ENCODE results near the gene SPRYD3. TPM values are rescaled to one million over a fixed set of nuclear protein-coding genes. Genes with fewer than 3 reads are reported as not detected.

The SPRYD3 gene
- total and polyA plus RNA-seq, 10 donors, result 10.8 to 44.5 (median 34.4) TPM

DNA sequence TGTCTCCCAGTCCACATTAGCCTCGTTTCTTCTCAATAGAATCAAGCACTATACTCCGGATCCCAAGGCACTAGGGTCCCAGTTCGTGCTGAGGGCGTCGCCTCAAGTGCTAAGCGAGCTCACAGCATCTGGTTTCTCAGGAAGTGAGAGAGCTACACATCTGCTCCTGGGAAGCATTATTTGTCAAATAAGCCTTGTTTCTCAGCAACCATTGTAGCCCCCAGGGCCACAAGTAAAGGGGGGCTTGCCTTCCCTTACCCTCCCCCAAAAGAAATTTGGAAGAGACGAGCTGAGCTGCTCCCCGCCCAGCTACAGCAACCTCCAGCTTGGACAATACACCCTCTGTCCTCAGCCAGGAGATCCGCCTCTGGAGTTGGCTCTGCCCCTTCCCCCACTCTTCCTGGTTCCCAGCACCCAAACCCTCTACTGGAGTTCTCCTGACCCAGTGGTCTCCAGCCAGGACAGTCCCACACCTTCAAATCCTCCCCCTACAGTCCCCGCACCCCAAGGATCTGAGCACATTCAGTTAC, 35.1 kb downstream of the SPRYD3 start:
- peaks cover 5 to 63% (median 41%) of the 10 kb centered on the region in 6 donors for H3K4me1 ChIP-seq
- TF ChIP-seq, protein P1, sequence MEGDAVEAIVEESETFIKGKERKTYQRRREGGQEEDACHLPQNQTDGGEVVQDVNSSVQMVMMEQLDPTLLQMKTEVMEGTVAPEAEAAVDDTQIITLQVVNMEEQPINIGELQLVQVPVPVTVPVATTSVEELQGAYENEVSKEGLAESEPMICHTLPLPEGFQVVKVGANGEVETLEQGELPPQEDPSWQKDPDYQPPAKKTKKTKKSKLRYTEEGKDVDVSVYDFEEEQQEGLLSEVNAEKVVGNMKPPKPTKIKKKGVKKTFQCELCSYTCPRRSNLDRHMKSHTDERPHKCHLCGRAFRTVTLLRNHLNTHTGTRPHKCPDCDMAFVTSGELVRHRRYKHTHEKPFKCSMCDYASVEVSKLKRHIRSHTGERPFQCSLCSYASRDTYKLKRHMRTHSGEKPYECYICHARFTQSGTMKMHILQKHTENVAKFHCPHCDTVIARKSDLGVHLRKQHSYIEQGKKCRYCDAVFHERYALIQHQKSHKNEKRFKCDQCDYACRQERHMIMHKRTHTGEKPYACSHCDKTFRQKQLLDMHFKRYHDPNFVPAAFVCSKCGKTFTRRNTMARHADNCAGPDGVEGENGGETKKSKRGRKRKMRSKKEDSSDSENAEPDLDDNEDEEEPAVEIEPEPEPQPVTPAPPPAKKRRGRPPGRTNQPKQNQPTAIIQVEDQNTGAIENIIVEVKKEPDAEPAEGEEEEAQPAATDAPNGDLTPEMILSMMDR (IDR thresholded peaks at IDR 0.05 in 8 of 11, conservative IDR thresholded peaks at IDR 0.05 in 3 of 11), result no peak
- no peak for TF ChIP-seq POLR2A (IDR thresholded peaks at IDR 0.05)
- TF ChIP-seq POLR2AphosphoS5 (IDR thresholded peaks at IDR 0.05), result no peak

DNA sequence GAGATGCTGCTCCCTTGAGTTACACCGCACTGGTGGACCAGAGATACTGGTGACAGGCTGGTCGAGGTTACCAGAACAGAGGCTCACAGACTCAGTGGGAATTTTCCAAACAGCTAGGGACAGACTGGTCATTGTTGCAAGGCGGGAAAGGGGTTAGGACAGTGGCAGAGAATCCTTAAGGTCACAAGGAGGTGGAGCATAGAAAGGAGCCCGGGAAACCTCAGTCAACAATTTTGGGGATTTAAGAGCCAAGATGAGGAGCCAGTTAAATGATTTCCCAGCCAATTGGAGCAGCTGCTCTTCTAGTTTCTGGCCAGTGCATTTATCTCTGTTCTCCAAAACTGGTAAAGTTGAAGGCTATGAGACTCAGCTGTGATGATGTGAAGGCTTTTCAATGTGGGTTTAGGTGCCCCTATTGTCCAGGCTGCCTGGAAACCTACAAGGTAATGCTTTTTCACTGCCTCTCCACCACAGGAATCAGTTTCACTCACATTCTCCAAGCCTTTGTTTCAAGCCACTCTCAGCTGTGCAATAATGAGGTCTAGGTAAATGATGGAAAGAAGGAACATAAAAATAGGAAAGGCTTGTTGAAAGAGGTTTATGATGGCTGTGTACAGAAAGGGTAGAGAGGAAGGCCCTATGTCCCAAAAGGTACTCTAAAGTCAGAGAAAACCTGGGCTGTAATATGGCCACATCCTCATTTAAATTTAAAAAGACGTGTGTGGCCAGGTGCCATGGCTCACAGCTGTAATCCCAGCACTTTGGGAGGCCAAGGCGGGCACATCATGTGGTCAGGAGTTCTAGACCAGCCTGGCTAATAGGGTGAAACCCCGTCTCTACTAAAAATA, 36.4 kb downstream of the SPRYD3 start:
- DNase-seq, result no peak
- Histone ChIP-seq H3K4me3 (no peak overlapping the region), H3K4me1 (peaks cover 12 to 63% (median 42%) of the 10 kb centered on the region in 6 donors), H3K27me3 (replicated peaks in 1 of 7) (peaks cover 0 to 9% (median 0%) of the 10 kb centered on the region in 7 donors), H3K36me3 (peaks cover 0 to 50% (median 26%) of the 10 kb centered on the region in 6 donors), H3K27ac (peak overlapping the region in 1 of 8 donors; percentile 93), H3K9me3 (no peaks in the 10 kb centered on the region)
- WGBS, 5 donors, result 79 to 89% (median 84%) methylated on average over 7 of the region's 7 CpGs
- intact Hi-C loops (cut with DNase I; ENCODE audit: low total_unique reads), result no loop called here
- no peak for TF ChIP-seq POLR2AphosphoS5 (IDR thresholded peaks at IDR 0.05)

More for the DNA sequence above, 35.1 kb downstream of the SPRYD3 start:
- intact Hi-C loops (cut with DNase I; ENCODE audit: low total_unique reads), result no loop called here
- Histone ChIP-seq H3K36me3 (peaks cover 0 to 37% (median 16%) of the 10 kb centered on the region in 6 donors), H3K4me3 (no peak overlapping the region), H3K9me3 (no peaks in the 10 kb centered on the region), H3K27me3 (replicated peaks in 1 of 7) (peaks cover 0 to 9% (median 0%) of the 10 kb centered on the region in 7 donors), H3K27ac (peak overlapping the region in 6 of 8 donors; percentile 15 to 93 (median 88))
- DNase-seq, result no peak
- WGBS, 5 donors, result 60 to 78% (median 70%) methylated on average over 10 of the region's 10 CpGs

DNA sequence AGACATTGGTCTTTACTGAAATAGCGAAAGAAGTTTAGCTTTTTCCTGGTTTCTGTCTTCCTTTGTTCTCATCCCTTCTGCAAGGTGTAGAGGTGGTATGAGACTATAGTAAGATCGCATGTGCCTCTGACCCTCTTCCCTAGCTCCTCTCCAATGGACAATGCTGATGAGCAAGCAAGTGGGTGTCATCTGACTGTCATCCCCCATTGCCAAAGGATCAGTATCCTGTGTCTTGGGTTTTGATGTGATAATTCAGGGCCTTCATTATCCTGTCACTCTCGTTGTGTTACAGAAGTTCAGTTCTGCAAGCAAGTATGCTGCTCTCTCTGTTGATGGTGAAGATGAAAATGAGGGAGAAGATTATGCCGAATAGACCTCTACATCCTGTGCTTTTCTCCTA, 39.3 kb downstream of the SPRYD3 start:
- Histone ChIP-seq H3K27ac (peak overlapping the region in 4 of 8 donors; percentile 72 to 83 (median 77)), H3K36me3 (peaks cover 9 to 80% (median 55%) of the 10 kb centered on the region in 6 donors), H3K27me3 (replicated peaks in 1 of 7) (no peaks in the 10 kb centered on the region), H3K4me3 (no peak overlapping the region), H3K9me3 (no peaks in the 10 kb centered on the region), H3K4me1 (peaks cover 9 to 44% (median 28%) of the 10 kb centered on the region in 6 donors)
- TF ChIP-seq POLR2A (IDR thresholded peaks at IDR 0.05), result no peak
- TF ChIP-seq, protein P1 (IDR thresholded peaks at IDR 0.05 in 8 of 11, conservative IDR thresholded peaks at IDR 0.05 in 3 of 11), result no peak
- peak in 1 of 3 donors; percentile 11 for TF ChIP-seq POLR2AphosphoS5 (IDR thresholded peaks at IDR 0.05)
- intact Hi-C loops (cut with DNase I; ENCODE audit: low total_unique reads), result no loop called here
- WGBS, 5 donors, result 83 to 87% (median 86%) methylated on average over 4 of the region's 4 CpGs
- DNase-seq, result no peak

DNA sequence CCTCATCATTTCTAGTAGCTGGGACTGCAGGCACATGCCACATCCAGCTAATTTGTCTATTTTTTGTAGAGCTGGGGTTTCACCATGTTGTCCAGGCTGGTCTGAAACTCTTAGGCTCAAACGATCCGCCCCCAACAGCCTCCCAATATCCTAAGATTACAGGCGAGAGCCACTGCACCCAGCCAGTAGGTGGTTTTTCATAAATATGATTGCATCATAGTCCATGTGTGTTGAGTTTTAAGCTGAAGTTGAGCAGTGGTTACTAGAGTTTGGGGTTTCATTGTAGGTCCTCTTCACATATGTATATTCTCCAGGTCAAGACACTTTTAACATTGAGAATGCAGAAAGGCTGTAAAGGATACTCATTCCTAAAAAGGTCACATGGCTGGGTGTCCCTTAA, 42.4 kb downstream of the SPRYD3 start:
- 78 to 100% (median 90%) methylated on average over 3 of the region's 3 CpGs for WGBS, 5 donors
- peak overlapping the region in 1 of 8 donors; percentile 14 for H3K27ac ChIP-seq
- H3K4me1 ChIP-seq, result peaks cover 9 to 41% (median 25%) of the 10 kb centered on the region in 6 donors
- no peaks in the 10 kb centered on the region for H3K9me3 ChIP-seq
- DNase-seq, result no peak
- H3K27me3 ChIP-seq (replicated peaks in 1 of 7), result no peaks in the 10 kb centered on the region
- no peak for TF ChIP-seq POLR2AphosphoS5 (IDR thresholded peaks at IDR 0.05)
- TF ChIP-seq, protein P1 (IDR thresholded peaks at IDR 0.05 in 8 of 11, conservative IDR thresholded peaks at IDR 0.05 in 3 of 11), result no peak
- no peak for TF ChIP-seq POLR2A (IDR thresholded peaks at IDR 0.05)
- peaks cover 9 to 100% (median 85%) of the 10 kb centered on the region in 6 donors for H3K36me3 ChIP-seq
- intact Hi-C loops (cut with DNase I; ENCODE audit: low total_unique reads), result no loop called here
- H3K4me3 ChIP-seq, result no peak overlapping the region
